ENCODE results near the gene ZSWIM5.

- no peak for TF ChIP-seq CTCF (IDR thresholded peaks at IDR 0.05)
- no peak for TF ChIP-seq POLR2AphosphoS5 (IDR thresholded peaks at IDR 0.05; ENCODE audit: insufficient read depth in 1 of 2, low read depth in 1 of 2)
- no peak for TF ChIP-seq POLR2A (IDR thresholded peaks at IDR 0.05)
Measured at GRCh38 chr1:44988531-44989156, 217.8 kb downstream of the ZSWIM5 start.
